ENCODE measurements around the gene ZNF777. TPM values are rescaled to one million over a fixed set of nuclear protein-coding genes. Genes with fewer than 3 reads are reported as not detected.
"Not testable (repeated sequence)": the region's sequence is repeated elsewhere in the genome, so short reads cannot be mapped to it uniquely, and the experiment has no call there.

ZNF777 gene
- total and polyA plus RNA-seq, 8 donors, result 4.0 to 8.0 (median 6.1) TPM

DNA sequence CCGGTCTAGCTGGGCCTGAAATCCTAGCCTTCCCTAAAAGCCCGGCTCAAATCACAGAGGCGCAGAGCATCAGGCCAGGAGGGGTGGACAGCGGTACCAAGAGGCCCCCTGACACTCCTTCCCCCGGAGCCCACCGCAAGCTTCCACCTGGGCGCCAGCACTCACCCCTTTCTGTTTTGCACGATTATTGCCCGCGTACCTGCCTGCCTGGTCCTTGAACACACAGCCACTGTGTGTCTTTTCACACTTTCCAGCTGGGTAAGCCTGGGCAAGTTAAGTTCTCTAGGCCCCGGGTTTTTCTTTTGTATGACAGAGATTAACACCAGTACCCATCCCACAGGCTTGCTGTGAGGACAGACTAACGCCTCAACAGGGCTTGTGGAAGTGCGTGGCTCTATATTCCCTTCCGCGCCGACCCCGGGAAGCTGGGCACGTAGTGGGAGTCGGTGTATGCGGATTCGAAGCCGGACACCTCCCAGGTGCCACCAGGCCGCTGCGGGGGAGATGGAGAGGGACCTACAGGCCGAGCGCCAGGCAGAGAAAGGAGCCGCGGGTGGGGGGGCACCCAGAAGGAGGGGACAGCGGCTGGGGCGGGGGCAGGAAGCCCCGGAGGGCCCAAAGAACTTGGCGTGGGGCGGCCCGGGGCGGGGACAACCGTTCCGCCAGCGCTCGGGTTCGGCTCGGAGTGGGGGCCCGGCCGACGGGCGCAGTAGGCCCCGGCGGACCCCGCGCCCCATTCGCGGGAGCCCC lies 36.0 kb upstream of the ZNF777 start:
- Histone ChIP-seq H3K4me1 (peaks cover 0 to 15% (median 0%) of the 10 kb centered on the region in 3 donors), H3K4me3 (peak overlapping the region; percentile 40 to 80 (median 70)), H3K36me3 (peaks cover 0 to 21% (median 19%) of the 10 kb centered on the region in 3 donors), H3K27me3 (no peaks in the 10 kb centered on the region), H3K27ac (peak overlapping the region; percentile 31 to 74 (median 59)), H3K9me3 (no peaks in the 10 kb centered on the region)
- TF ChIP-seq, protein P1, sequence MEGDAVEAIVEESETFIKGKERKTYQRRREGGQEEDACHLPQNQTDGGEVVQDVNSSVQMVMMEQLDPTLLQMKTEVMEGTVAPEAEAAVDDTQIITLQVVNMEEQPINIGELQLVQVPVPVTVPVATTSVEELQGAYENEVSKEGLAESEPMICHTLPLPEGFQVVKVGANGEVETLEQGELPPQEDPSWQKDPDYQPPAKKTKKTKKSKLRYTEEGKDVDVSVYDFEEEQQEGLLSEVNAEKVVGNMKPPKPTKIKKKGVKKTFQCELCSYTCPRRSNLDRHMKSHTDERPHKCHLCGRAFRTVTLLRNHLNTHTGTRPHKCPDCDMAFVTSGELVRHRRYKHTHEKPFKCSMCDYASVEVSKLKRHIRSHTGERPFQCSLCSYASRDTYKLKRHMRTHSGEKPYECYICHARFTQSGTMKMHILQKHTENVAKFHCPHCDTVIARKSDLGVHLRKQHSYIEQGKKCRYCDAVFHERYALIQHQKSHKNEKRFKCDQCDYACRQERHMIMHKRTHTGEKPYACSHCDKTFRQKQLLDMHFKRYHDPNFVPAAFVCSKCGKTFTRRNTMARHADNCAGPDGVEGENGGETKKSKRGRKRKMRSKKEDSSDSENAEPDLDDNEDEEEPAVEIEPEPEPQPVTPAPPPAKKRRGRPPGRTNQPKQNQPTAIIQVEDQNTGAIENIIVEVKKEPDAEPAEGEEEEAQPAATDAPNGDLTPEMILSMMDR (IDR thresholded peaks at IDR 0.05), result no peak
- WGBS, 2 donors, result 1 to 4% methylated on average over 30 to 51 of the region's 51 CpGs
- peak; percentile 40 to 85 (median 56) for DNase-seq
- no peak for FAIRE-seq
- intact Hi-C loops (cut with DNase I), result no loop called here
- ATAC-seq, result peak; percentile 13 to 45 (median 30)

- Histone ChIP-seq H3K4me3 (peak overlapping the region in 3 of 4 donors; percentile 70 to 80 (median 70)), H3K27me3 (no peaks in the 10 kb centered on the region), H3K27ac (no peak overlapping the region), H3K9me3 (no peaks in the 10 kb centered on the region), H3K36me3 (peaks cover 0 to 23% (median 19%) of the 10 kb centered on the region in 3 donors), H3K4me1 (peaks cover 0 to 15% (median 0%) of the 10 kb centered on the region in 3 donors)
- ATAC-seq (peak in 2 of 4 donors; percentile 8 to 39), DNase-seq (peak in 4 of 6 donors; percentile 32 to 77 (median 48)), FAIRE-seq (no peak)
- TF ChIP-seq, protein P1 (IDR thresholded peaks at IDR 0.05), result no peak
- intact Hi-C loops (cut with DNase I), result no loop called here
- WGBS, 2 donors, result 40 to 45% methylated on average over 10 to 12 of the region's 13 CpGs
Observed at GRCh38 chr7:149495785-149496641, 35.2 kb upstream of the ZNF777 start.

DNA sequence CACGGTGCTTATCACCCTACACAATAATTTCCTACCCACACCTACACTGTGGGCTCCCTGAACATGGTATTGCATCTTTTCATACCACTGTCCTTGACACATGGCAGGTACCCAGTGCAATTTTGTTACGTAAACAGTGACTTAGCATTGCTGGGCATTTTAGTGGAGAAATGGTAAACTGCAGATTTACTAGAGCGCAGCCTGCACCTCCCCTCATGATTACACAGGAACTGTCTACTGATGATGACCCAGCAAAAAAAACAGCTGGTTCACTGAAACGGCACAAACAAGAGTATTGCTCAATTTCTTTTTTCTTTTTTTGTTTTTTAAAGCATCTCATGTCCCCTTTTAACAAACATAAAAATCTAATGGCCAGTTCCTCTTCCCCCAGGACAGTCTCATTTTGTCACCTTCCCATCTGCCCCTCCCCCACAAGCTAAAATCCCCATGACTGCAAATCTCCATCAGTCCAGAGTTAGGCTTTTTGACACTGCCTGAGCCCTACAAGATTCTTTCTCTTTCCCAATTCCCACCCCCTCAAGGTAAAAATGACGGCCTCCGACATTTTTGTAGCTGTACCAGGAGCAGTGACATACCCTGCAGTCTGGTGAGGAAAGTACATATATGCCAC lies 34.0 kb upstream of the ZNF777 start:
- H3K27me3 ChIP-seq, result no peaks in the 10 kb centered on the region
- FAIRE-seq (no peak), ATAC-seq (peak in 1 of 4 donors; percentile 22), DNase-seq (no peak)
- peaks cover 0 to 34% (median 19%) of the 10 kb centered on the region in 3 donors for H3K36me3 ChIP-seq
- no peaks in the 10 kb centered on the region for H3K9me3 ChIP-seq
- intact Hi-C loops (cut with DNase I), result no loop called here
- TF ChIP-seq, protein P1 (IDR thresholded peaks at IDR 0.05), result no peak
- H3K27ac ChIP-seq, result no peak overlapping the region
- WGBS, 2 donors, result 68 to 80% methylated on average over 6 of the region's 6 CpGs
- no peak overlapping the region for H3K4me3 ChIP-seq
- peaks cover 0 to 15% (median 0%) of the 10 kb centered on the region in 3 donors for H3K4me1 ChIP-seq

GRCh38 chr7:149493975-149494374 lies 33.1 kb upstream of the ZNF777 start:
- DNase-seq, result peak in 1 of 6 donors; percentile 41
- FAIRE-seq; ATAC-seq; H3K4me3 ChIP-seq; H3K27ac ChIP-seq; H3K9me3 ChIP-seq; H3K27me3 ChIP-seq; intact Hi-C loops (cut with DNase I): not testable (repeated sequence)
- Histone ChIP-seq H3K4me1 (peaks cover 0 to 15% (median 0%) of the 10 kb centered on the region in 3 donors), H3K36me3 (peaks cover 0 to 36% (median 19%) of the 10 kb centered on the region in 3 donors)
- 91 to 95% methylated on average over 14 to 19 of the region's 20 CpGs for WGBS, 2 donors

DNA sequence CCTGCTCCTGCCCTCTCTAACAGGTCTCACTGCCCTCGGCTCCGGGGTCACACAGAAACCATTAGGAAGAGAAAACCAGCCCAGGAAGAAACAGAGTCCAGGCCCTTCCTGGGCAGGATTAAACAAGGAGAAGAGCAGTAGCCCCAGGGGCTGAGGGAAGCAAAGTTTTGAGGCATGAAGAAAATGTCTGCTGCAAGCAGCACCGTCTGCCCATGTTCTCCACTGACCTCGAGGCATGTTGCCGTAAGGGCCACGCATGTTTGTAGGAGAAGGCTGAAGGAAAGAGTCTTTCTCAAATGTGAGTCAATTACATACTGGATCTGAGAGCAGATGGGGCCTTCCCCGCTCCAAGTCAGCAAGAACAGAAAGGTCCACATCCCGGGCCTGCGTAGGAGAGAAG lies 32.5 kb upstream of the ZNF777 start:
- 94 to 96% methylated on average over 9 of the region's 9 CpGs for WGBS, 2 donors
- Histone ChIP-seq H3K4me1 (peaks cover 0 to 13% (median 0%) of the 10 kb centered on the region in 3 donors), H3K36me3 (peaks cover 0 to 36% (median 19%) of the 10 kb centered on the region in 3 donors), H3K27me3 (no peaks in the 10 kb centered on the region), H3K4me3 (no peak overlapping the region), H3K27ac (no peak overlapping the region), H3K9me3 (no peaks in the 10 kb centered on the region)
- ATAC-seq (no peak), FAIRE-seq (no peak), DNase-seq (no peak)
- TF ChIP-seq, protein P1 (IDR thresholded peaks at IDR 0.05), result no peak
- intact Hi-C loops (cut with DNase I), result no loop called here

All from pancreas (tissue), 10 donors.